ENCODE results near the gene UNG.

- TF ChIP-seq EZH2 (IDR thresholded peaks at IDR 0.05; ENCODE audit: low read depth, unreplicated experiment) (no peak), CTCF (conservative IDR thresholded peaks at IDR 0.05; ENCODE audit: low read depth in 2 of 2) (no peak), EZH2phosphoT487 (IDR thresholded peaks at IDR 0.05; ENCODE audit: unreplicated experiment) (no peak), JUNB (IDR thresholded peaks at IDR 0.05; ENCODE audit: unreplicated experiment) (no peak)
Observed at GRCh38 chr12:109139360-109139759, 42.0 kb downstream of the UNG start.
